PC-3 (cell line): Measurements from ENCODE around the gene UGT1A9. TPM values are rescaled to one million over a fixed set of nuclear protein-coding genes. Genes with fewer than 3 reads are reported as not detected.

ENCODE experiments used
- ATAC-seq: fragments of 200-7000 bp; cut with Tn5 transposase; 2 replicates; pipeline ENCODE4 v1.9.1; 2020; ENCODE audit warnings: mild to moderate bottlenecking, moderate library complexity
- BruUV-seq: library from RNA; stranded (reverse); fragments of 400-500 nt; replicated peaks from 2 replicates; lab custom pipeline; 2021; lab: Mats Ljungman, UMichigan
- CTCF ChIA-PET: fragments of 300-600 bp; sonication (Branson Sonifier 250); formaldehyde crosslinking; loops from one replicate; lab custom pipeline; 2022; ENCODE audit warnings: antibody characterized with exemption; lab: Charles Lee
- POLR2A ChIA-PET: fragments of 300-600 bp; sonication (Branson Sonifier 250); formaldehyde crosslinking; loops from one replicate; lab custom pipeline; 2022; ENCODE audit warnings: antibody characterized with exemption; ENCODE audit not compliant: unreplicated experiment; lab: Charles Lee
- DNase-seq: peaks from one replicate; pipeline ENCODE4 v3.0.0-alpha.2; 2015
- H2AFZ ChIP-seq: fragments of 300-600 bp; sonication (generic); 2 replicates; pipeline ENCODE4 v1.6.0; 2016; ENCODE audit warnings: antibody characterized with exemption, low read length
- H3F3A ChIP-seq: fragments of 300-600 bp; sonication (generic); one replicate; pipeline ENCODE4 v1.6.0; 2017; ENCODE audit warnings: antibody characterized with exemption, low read length, control low read depth, mild to moderate bottlenecking; ENCODE audit not compliant: unreplicated experiment
- H3K27ac ChIP-seq: fragments of 300-600 bp; sonication (generic); 2 replicates; pipeline ENCODE4 v1.5.1; 2016; ENCODE audit warnings: mild to moderate bottlenecking, low read length
- H3K27me3 ChIP-seq: fragments of 300-600 bp; sonication (generic); 2 replicates; pipeline ENCODE4 v1.6.1; 2016; ENCODE audit warnings: low read length, mixed read lengths
- H3K36me3 ChIP-seq: fragments of 300-600 bp; sonication (generic); 2 replicates; pipeline ENCODE4 v1.6.1; 2016; ENCODE audit warnings: low read depth, mixed run types, low read length, mixed read lengths
- H3K4me1 ChIP-seq: fragments of 300-600 bp; sonication (generic); 2 replicates; pipeline ENCODE4 v1.5.1; 2016; ENCODE audit warnings: low read length; ENCODE audit not compliant: insufficient read depth
- H3K4me2 ChIP-seq: fragments of 300-600 bp; sonication (generic); 2 replicates; pipeline ENCODE4 v1.6.0; 2016; ENCODE audit warnings: low read length
- H3K4me3 ChIP-seq: fragments of 300-600 bp; sonication (generic); 2 replicates; pipeline ENCODE4 v1.5.1; 2016; ENCODE audit warnings: mild to moderate bottlenecking, low read length, mixed read lengths
- H3K79me2 ChIP-seq: fragments of 300-600 bp; sonication (generic); 2 replicates; pipeline ENCODE4 v1.6.1; 2017; ENCODE audit warnings: low read length, mixed read lengths
- H3K9ac ChIP-seq: fragments of 300-600 bp; sonication (generic); 2 replicates; pipeline ENCODE4 v1.6.0; 2016; ENCODE audit warnings: mild to moderate bottlenecking, low read length
- H3K9me2 ChIP-seq: fragments of 300-600 bp; sonication (generic); replicated peaks from 2 replicates; pipeline ENCODE4 v1.6.1; 2016; ENCODE audit warnings: mixed run types, low read length, mixed read lengths
- H3K9me3 ChIP-seq: fragments of 300-600 bp; sonication (generic); 2 replicates; pipeline ENCODE4 v1.6.1; 2016; ENCODE audit warnings: low read length, mixed read lengths
- H4K20me1 ChIP-seq: fragments of 300-600 bp; sonication (generic); 2 replicates; pipeline ENCODE4 v1.6.1; 2016; ENCODE audit warnings: low read length, mixed read lengths
- CTCF ChIP-seq: fragments of 300-600 bp; sonication (generic); conservative IDR thresholded peaks from 2 replicates; pipeline ENCODE4 v1.5.1; 2017; ENCODE audit warnings: antibody characterized with exemption, low read depth, mild to moderate bottlenecking, low read length
- EZH2 ChIP-seq: fragments of 300-600 bp; sonication (generic); IDR thresholded peaks from one replicate; pipeline ENCODE4 v1.6.1; 2017; ENCODE audit warnings: antibody characterized with exemption, mild to moderate bottlenecking, low read length; ENCODE audit not compliant: unreplicated experiment
- EZH2phosphoT487 ChIP-seq: fragments of 300-600 bp; sonication (generic); IDR thresholded peaks from 2 replicates; pipeline ENCODE4 v1.6.1; 2018; ENCODE audit warnings: mild to moderate bottlenecking, antibody characterized with exemption, low read length, borderline replicate concordance
- intact Hi-C: fragments of 100-400 bp; cut with micrococcal nuclease; formaldehyde crosslinking; loops from 2 replicates; pipeline ENCODE4 v1.9.0; 2023
- total RNA-seq: library from RNA; depleted of rRNA; stranded (reverse); fragments of >200 nt; gene quantifications from 2 replicates; pipeline ENCODE4 v1.2.3, GENCODE V29; 2014

Gene UGT1A9
- total RNA-seq, 1 experiment from 2014 or later = not detected

GRCh38 chr2:233811732-233812131 is 140.0 kb downstream of the UGT1A9 start:
- no TSS peak for BruUV-seq
- ChIA-PET POLR2A (no interaction called here), CTCF (no interaction called here)
- no peaks in the 10 kb centered on the region for H4K20me1 ChIP-seq
- H3K9ac ChIP-seq = no peak overlapping the region
- H3K27me3 ChIP-seq = no peaks in the 10 kb centered on the region
- H3F3A ChIP-seq = no peaks in the 10 kb centered on the region
- intact Hi-C loops = no loop called here
- H3K4me1 ChIP-seq = no peaks in the 10 kb centered on the region
- H3K9me3 ChIP-seq = no peaks in the 10 kb centered on the region
- DNase-seq (no peak), ATAC-seq (no peak)
- H2AFZ ChIP-seq = no peak overlapping the region
- H3K4me3 ChIP-seq = no peak overlapping the region
- H3K4me2 ChIP-seq = no peak overlapping the region
- no peaks in the 10 kb centered on the region for H3K9me2 ChIP-seq
- H3K79me2 ChIP-seq = no peaks in the 10 kb centered on the region
- TF ChIP-seq EZH2phosphoT487 = no peak
- no peak for TF ChIP-seq EZH2
- no peak for TF ChIP-seq CTCF
- no peak overlapping the region for H3K27ac ChIP-seq
- H3K36me3 ChIP-seq = no peaks in the 10 kb centered on the region

DNA sequence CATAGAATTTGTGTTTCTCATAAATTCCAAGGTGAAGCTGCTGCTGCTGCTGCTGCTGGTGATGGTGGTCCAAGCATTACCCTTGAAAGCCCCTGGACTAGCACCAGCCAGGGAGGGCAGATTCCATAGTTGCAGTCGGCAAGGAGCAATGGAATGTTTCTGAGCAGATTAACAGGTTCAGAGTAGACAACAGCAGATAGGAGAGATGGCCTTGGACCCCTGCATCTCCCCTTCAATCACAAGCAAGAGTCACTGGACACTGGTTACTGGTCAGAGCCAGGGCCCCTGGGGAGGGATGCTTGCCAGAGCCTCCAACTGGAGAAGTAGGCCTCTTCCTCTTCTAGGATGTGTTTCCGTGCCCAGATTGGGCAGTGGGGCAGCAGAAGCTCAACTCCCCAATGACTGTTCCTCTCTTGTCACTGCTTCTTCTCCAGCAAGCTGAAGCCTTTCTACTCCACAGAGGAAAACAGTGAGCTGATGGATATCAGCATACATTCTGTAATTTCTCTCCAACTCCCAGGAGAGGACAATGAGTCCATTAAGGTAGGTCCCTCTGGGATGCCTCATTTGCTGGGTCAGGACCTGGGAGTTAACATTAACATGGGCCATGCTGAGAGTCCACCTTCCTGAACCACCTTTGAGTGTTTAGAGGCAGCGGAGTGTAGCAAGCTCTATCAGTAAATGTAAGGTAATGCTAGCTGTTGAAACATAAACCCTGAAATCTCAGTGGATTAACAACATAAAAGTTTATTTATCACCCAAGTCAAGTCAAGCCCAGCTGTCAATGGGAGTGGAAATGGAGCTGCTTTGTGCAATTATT is 141.7 kb downstream of the UGT1A9 start:
- no peak overlapping the region for H3K4me2 ChIP-seq
- H3K9ac ChIP-seq = no peak overlapping the region
- ATAC-seq (no peak), DNase-seq (no peak)
- intact Hi-C loops = loop anchor here (2.0 kb wide), 1 partner anchor 55 kb away; no protein-coding TSS in a partner anchor
- no peaks in the 10 kb centered on the region for H3K9me3 ChIP-seq
- BruUV-seq = no TSS peak
- H3F3A ChIP-seq = no peaks in the 10 kb centered on the region
- ChIA-PET CTCF (no interaction called here), POLR2A (no interaction called here)
- no peaks in the 10 kb centered on the region for H3K27me3 ChIP-seq
- no peaks in the 10 kb centered on the region for H3K79me2 ChIP-seq
- H3K36me3 ChIP-seq = no peaks in the 10 kb centered on the region
- no peaks in the 10 kb centered on the region for H3K9me2 ChIP-seq
- no peak overlapping the region for H3K27ac ChIP-seq
- no peak for TF ChIP-seq CTCF
- no peak for TF ChIP-seq EZH2phosphoT487
- TF ChIP-seq EZH2 = no peak
- H4K20me1 ChIP-seq = no peaks in the 10 kb centered on the region
- no peak overlapping the region for H3K4me3 ChIP-seq
- H2AFZ ChIP-seq = no peak overlapping the region
- no peaks in the 10 kb centered on the region for H3K4me1 ChIP-seq
